HUDEP-2 (cell line): ENCODE results near the gene HOXB5.

Experiments
- DNase-seq, 76 experiments: peaks; one replicate each; lab custom pipeline; 2025; ENCODE audit not compliant: unreplicated experiment in 76 of 76; lab: John Stamatoyannopoulos, UW

HOXB5 gene

DNA sequence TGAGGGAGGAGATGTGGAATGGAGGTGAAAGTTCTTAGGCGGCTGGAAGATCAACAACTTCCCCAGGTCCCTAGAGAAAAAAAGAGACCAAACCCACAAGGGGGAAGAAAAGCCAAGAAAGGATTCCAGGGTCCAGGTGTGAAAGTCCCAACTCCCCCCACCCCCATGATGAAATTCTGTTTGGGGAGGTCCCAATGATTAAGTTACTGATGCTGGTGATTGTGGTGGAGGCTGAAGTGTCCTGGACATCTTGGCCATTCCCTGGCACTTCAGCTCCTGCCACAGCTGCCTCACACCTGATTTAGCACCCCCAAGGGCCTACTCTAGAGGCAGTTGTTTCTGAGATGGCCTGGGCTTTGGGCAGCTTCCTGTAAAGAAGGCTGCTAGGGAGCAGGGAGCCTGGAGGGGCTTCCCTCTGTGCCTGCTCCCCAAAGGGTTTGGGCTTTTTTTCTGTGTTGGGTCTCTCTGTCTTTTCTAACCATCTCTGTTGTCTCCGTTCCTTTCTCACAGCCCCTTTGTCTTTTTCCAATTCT is 28.5 kb downstream of the HOXB5 start:
- DNase-seq, result no peak

DNA sequence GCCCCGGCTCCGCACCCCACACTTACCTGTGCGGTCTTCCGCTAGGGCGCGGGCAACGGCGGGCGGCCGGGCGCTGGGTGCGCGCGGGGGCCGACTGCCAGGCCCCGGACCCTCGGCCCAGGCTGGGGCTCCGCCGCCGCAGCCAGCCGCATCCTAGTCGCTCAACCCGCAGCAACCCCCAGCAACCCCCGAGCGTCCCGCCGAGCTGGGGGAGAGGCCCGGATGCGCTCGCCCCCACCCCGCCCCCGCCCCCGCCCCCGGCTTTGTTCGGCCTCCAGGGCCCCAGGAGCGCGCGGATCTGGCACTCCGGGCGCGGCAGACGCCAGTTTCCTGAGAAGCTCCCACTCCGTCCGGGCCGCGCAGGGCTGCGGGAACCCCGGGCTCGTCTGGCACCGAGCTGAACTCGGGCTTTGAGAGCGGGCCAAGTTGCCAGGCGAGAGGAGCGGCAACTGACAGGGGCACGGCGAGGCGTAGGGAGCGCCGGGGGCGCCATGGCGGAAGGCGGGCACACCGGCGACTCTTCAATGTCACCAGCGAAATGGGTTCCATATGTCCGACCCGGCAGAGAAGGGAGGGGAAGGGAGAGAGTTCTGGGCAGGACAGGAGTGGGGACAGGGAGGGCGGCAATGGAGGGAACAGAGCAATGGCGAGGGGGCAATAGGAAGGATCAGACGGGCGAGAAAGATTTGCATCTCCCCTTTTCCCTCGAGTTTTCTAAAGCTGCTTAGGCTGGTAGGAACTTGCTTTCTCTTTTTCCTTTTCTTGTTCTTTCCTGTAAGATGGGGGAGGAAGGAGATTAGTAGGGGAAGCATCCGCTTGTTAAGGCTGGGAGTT is 29.2 kb downstream of the HOXB5 start:
- no peak for DNase-seq

DNA sequence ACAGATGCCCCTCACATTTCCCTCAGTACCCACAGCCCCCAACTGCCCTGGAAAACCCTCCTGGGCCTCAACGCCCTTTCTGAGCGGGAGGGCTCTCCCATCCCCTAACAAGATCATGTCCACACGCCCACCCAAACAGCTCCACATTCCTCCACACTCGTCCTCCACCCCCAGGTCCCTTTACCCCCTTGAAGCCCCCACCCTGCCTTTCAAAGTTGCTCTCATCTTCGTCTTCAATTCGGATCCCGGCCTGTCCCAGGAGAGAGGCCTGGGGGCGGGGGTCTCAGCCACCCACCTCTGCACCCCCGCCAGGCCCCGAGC is 29.8 kb downstream of the HOXB5 start:
- no peak for DNase-seq

DNA sequence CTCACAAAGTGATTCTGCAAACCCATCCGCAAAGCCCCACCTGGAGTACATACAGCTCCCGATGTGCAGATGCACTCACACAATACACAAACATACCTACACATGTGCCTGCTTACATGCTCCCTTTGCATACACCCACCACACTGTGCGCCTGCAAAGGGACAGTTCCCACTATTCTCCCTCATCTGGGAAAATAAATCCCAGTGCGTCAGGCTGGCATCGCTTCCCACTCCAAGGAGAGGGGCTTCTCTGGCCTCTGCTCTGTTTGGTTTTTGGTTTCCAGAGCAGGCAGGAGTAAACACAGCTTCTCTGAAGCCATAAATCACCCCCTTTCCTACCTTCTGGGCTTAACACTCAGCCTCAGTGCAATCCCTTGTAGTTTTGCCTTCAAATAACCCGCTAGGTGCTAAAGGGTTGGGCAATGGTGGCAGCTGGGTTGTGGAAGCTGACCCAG is 30.2 kb downstream of the HOXB5 start:
- no peak for DNase-seq

DNA sequence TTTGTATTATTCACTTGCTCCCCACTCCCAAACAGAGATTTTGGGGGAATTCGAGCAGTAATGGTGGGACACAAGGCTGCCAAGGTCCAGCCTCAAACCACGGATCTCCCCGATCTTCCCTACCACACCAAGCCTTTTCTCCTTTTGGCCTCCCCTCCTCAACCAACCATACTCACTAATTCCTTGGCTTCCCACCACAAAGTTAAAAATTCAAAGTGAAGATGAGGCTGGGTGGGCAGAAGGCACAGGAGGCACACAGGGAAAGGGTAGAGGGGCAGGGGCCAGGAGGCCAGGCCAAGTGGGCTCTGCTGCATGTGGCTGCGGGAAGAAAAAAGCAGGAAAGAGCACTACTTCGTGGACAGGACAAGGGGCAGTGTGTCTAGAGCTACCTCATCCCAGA is 30.6 kb downstream of the HOXB5 start:
- no peak for DNase-seq

DNA sequence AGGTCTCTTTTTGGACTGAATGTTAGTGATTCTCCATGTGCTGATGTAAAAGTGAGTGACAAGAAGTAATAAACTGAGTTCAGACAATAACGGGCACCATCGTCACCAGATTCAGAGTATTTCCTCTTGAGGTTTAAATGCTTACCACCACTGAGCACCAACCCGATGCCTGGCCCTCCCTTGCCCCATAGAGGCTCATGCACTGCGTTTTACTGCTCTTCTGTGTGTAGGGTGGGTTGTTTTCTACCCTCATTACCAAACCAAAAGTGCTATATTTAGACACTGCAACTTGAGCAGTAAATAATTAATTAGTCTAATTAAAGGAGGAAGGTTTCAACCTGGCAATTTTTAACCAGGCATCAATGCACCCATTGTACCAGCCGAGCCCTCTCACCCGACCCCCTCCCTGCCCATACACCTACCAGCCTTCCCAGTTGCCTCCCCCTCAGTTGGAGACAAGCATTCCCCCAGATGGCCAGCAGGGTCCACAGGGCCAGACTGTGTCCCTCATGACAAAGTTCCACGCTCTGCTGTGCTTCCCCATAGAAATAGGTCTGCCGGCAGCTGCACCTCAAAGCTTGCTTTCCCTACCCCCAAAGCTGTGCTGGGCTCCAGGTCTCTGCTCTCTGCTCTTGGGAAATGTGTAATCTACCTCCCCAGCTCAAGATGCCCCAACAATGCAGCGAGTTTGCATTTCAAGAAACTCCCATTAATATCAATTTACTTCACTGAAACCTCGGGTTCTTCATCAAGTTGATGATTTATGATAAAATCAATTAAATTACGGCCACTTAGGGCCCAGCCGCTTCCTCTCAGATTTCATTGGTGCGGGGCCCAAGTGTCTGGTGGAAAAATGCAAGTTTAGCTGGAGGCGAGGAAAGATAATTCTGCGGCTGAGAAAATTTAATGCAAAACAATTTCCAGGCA is 31.4 kb downstream of the HOXB5 start:
- DNase-seq, result peak in 2 of 76 experiments; percentile 2 to 8

DNA sequence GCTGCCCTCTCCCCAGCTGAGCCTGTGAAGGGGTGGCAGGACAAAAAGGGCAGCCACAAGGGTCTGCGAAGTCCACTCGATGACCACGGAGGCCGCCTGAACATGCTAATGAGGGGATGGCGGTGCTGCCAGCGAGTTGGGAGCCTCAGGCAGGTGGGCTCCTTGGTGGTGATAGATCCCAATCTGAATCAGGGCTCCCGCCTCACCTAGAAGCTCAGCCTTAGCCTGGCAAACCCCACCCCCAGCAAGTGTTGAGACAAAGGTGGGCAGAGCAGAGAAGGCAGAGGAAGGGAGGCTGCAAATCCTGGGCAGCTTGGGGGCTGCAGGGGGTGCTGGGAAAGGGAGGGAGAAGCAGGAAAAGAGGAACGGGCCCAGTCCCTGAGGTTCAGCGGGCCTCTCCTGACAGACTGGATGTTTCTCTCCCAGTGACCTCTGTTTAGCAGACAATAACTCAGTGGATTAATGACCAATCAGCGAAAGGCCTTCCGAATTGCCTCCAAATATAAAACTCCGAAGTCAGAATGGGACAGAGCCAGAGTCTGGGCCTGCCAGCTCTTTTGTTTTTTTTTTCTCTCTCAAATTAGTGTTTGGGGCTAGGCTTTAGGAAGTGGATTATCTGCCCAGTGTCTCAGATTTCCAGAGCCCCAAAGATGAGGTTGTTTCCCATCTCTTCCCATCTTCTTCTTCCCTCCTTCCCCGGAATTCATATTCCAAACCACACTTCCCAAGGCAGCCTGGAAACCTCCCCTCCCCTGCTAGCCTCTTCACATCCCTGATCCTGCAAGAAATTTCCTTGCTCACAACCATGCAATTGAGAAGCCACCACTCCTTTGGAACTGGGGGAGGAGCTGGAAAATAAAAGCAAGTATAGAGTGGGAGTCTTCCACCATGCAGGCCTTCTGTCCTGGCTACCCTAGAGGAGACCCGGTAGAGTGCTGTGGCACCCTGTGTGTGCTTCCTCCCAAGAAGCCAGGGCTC is 33.5 kb downstream of the HOXB5 start:
- no peak for DNase-seq

DNA sequence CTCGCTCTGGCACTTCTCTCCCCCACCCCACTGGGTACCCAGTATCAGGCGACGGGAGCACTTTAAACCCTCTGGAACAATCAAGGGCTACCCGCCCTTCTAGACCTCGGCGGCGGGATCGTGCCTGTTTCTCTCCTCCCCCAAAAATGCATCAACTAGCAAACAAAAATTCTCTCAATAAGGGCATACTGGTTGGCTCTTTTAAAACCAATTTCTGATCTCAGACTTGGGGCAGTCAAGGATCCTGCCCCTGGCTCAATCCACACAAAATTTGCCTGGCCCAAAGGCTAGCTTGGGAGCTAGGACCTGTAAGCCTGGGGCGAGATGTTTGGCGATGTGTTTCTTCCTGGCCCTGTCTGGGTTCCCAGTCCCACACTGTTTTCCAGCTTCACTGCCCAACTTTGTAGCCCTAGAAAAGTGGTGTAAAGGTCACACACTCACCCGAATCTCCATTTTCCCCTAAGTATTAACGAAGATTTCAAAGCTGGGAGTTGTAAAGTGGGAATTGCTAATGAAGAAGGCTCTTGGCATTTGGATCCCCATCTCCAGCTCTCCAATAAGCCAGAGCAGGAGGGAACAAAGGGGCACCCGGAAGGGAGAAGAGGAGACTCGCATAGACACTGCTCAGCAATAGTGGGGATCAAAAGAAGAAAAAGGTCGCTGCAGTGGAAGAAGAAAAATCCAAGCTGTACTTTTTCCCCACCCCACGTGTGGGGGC is 34.3 kb downstream of the HOXB5 start:
- DNase-seq, result no peak

DNA sequence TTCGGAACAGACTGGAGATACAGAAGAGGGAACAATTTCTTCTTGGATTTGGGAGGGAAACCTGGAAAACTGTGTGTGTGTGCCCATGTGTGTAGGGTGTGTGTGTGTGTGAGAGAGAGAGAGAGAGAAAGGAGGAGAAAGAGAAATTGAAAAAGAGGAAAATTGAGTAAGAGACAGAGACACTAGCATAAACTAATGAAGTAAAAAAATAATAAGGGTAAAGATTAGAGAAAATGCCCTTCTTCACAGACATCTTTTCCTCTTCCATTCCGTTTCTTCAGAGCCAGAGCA is 34.8 kb downstream of the HOXB5 start:
- DNase-seq, result no peak

DNA sequence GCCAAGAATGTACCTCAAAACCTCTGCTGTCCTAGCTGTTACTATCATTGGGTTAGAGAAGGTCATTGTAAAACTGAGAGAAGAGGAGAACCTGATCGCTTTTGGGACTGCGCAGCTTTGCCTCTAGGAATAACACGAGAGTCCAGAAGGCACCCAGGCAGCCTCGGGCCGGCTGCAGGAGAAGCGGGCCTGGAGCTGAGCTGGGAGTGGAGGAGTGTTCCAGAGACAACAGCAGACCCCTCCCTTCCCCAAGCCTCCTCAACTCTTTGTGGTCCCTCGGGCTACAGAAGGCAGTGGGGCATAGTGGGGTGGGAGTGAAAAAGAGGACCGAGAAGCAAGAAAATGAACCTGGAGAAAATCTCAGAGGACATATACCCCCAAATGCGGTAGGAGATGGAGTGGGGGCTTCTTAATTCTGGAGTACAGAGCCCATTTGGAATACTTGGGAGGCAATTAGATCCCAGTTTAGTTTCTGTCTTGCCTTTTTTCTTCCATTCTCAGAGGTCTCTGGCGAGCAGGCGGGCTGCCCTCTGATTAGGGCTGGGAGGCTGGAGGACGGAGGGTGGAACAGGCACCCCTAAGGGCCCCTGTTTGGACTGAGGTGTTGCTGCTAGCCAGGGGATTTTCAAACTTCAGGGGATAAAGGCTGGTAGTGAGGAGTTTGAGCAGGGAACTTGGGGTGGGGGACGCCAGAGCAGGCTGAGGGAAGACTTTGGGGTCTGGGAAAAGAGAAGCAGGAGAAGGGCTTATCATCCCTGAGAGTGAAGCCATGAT is 35.3 kb downstream of the HOXB5 start:
- no peak for DNase-seq

DNA sequence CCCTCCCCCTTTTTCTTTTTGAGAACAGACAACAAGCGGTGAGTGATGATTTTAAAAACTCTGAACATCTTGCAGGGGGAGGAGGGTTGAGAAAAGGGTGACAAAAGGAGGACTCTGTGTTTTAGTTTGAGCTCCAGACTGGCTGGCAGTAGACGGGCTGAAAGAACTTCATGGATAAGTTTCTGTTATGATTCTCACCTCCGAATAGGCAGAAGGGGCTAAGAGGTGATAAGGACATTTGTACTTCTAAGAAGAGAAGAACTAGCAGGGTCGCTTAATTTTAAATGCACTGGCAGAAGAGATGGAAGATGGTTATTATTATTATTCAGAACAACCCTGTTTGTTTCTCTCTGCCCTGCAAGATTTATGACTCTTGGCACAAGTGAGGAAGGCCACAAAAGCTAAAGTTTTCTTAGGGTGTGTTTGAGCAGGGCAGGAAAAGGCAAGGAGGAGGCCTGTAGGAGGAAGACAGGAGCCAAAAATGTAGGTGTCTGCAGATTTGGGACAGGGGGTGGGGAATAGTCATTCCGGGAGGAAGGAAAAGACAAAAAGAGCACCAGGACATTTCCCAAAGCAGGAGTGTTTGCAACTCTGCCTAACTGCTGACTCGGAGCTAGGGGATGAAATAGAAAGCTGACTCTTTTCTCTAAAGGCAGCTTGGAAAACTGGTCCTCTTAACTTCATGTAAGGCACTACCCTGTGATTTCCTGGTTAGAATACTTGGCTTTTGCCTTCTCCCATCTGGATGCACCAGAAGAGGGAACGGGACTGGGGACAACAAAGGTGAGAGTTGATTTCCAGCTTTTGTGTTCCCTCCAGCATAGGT is 36.8 kb downstream of the HOXB5 start:
- DNase-seq, result no peak

DNA sequence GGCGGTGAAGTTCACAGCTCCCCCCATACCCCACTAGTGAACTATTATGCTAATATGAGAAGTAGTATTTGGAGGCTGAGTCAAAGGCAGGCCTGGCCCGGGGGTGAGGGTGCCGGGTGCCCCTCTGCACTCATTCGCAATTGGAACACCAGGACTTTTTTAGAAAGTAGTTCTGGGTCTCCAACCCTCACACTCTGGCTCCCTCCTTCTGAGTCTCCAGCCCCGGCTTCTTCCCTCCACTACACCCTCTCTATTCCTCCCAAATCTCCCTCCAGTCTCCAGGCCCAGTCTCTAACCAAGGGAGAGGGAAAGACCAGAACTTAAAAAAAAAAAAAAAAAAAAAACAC is 37.4 kb downstream of the HOXB5 start:
- no peak for DNase-seq

DNA sequence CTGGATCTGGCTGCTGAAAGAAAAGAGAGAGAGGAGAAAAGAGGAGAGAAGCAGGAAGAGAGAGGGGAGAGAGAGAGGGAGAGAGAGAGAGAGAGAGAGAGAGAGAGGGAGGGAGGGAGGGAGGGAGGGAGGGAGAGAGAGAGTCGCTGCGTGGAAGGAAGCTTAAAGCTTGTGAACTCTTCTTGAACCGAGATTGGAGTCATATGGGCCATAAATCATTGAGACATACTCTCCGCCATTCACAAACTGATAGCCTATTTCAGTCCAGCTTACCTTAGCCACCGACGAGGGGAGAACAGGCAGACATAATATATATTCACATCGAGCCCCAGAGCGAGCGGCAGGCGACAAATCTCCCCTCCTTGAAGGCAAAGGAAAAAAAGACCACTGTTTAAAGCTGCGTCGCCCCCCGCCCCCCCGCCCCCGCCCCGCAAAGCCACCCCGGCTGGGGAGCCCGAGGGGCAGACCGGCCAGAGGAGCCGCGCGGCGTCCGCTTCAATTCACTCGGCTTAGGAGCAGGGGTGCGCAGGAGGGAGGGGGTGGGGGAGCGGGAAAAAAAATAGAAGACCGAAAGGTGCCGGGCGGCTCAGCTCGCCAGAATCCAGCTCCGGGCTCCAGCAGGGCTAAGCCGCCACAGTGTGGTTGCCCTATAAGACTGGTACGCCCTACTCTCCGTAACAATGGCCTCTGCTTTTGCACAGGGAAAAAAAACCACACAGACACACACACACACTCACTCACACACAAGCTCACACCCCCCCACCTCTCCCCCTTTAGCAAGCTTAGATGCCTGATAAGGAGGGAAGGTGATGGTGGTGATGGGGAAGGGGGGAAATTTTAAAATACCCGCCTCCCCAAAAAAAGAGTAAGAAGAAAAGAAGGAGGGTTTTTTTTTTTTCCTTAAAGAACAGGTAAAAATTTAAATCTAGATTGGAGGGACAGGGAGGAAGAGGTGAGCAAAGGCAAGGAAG is 38.0 kb downstream of the HOXB5 start:
- DNase-seq, result no peak

DNA sequence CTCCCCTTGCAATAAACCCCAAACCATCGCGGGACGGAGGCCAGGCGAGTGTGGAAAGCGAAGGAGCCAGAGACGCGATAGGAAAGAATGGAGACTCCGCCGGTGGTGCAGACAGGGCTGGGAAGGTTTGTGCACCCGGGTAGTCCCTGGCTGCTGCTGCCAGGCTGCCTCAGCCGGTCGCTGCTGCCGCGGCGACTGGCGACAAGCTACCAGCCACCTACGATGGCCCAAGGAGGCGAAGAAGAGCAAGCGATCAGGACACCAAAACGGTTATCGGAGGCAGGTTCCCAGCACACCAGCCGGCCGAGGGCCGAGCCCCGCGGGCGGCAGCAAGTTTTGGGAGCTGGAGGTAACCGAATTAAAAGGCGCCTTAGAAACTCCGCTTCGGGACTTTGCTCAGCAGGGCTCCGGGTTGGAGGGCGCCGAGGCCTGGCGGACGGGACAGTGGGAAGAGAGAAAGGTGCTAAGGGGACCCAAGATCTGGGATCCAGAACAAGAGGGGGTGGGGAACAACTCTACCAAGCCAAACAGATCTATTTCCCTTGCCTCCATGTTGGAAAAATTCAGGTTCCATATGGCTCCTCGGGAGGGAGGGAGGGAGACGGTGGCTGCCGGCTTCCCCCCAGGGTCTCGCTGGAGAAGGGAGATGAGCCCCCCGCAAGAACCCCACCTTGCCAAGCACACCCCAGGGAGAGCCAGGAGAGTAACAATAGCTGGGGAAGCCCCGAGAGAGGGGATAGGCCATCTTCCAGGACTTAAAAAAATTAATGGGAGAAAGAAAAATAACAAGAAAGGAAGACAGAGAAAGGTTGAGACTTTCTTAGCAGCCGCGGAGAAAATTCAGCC is 38.9 kb downstream of the HOXB5 start:
- DNase-seq, result no peak

DNA sequence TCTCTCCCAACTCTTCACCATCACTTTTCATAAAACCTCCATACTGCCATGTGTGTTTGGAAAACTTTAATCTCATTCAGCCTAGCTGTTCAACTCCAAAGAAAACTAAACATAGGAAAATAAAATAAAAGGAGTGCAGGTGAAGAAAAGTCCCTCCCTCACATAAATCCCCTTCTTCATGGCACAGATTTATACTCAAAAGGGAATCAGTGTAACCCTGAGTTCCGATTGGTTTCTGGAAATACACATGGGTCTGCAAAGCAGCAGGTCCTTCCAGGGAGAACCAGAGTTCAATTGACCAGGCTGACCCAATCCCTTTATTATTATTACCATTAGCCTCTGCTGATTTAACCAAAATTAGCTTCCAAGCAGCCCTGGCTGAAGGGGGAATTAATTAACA is 39.8 kb downstream of the HOXB5 start:
- DNase-seq, result no peak

DNA sequence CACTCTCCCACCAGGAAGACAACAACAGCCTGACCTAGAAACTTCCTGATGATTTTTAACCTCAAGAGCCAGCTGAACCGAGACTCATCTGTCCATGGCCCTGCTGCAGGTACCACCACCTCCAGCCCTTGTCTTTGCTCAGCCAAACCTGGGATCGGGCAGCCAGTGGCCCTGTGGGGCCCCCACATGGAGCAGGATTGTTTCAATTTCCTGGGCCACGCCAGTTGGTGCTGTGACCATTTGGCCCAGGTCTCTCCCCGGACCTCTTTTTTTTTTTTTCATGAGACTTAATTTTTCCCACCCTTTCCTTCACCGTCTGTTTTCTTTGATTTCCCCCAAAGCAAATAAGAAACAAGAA is 40.4 kb downstream of the HOXB5 start:
- DNase-seq, result no peak
